ENCODE results near the gene OR51G1.
"Not testable (repeated sequence)": the region's sequence is repeated elsewhere in the genome, so short reads cannot be mapped to it uniquely, and the experiment has no call there.

OR51G1 gene

GRCh38 chr11:4924239-4924638 lies at the start of gene OR51G1:
TSS of gene OR51G1 (minus strand) at chr11:4924339. CDS start at chr11:4924339, 0 bp downstream.
- no peak for DNase-seq

DNA sequence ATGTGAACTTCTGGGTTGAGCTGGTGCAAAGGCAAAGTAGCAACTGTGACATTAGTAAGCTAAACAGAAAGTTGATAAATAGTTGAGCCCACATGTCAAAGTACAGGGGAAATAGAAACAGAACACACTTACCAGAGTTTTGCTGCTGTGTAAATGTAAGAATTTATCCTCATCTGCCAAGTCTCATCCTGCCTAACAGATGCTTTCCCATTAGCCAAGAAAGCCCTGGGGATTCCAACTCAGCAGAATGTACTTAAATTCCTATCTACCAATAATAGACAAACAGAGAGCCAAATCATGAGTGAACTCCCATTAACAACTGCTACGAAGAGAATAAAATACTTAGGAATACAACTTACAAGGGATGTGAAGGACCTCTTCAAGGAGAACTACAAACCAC lies 38.7 kb upstream of the OR51G1 start:
- no peak for DNase-seq

- DNase-seq = no peak
Observed at GRCh38 chr11:4960877-4961276, 36.7 kb upstream of the OR51G1 start.

DNA sequence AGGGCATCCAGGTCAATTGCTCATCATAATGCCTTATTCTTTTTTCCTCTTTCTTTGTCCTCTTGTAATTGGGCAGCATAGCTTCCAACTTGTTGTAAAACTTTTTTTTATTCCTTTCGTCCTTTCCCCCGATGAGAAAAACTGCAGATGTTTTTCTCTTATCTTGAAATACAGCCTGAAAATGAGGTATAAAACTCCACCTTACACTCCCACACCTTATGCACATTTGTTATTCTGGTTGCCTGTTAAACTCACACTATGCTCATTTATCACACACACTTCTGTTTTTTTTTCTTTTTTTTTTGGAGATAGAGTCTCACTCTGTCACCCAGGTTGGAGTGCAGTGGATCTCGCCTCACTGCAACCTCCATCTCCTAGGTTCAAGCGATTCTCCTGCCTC lies 33.3 kb upstream of the OR51G1 start:
- DNase-seq = no peak

DNA sequence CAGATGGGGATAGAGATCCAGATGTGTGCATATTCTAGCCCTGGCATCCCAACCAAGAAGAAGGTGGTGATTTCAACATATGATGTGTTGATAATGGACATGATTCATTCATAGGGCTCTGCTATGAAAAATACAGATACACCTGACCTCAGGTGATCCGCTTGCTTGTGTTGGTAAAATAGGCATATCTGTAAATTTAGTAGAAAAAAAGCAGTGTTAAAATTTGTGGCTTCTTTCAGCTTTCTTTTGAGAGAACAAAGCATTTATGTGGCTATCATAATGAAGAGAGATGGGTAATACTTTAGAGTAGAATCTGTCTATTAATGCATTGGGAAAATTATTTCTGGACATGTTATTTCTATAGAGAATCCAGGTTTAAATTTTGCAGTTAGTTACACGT lies 31.5 kb upstream of the OR51G1 start, which contains the start of gene OR51A2:
TSS of gene OR51A2 (minus strand) at position 101 of the 400 bp plus-strand sequence. CDS start at position 101, 0 bp downstream.
- not testable (repeated sequence) for DNase-seq

- DNase-seq = no peak
Observed at GRCh38 chr11:4947505-4947904, 23.4 kb upstream of the OR51G1 start, which contains the start of gene OR51A4. TSS of gene OR51A4 (minus strand) at chr11:4947605. CDS start at chr11:4947100, 505 bp downstream.

- no peak for DNase-seq
Observed at GRCh38 chr11:4936745-4937144, 12.6 kb upstream of the OR51G1 start.

- no peak for DNase-seq
Observed at GRCh38 chr11:4932751-4933150, 8.6 kb upstream of the OR51G1 start.

DNA sequence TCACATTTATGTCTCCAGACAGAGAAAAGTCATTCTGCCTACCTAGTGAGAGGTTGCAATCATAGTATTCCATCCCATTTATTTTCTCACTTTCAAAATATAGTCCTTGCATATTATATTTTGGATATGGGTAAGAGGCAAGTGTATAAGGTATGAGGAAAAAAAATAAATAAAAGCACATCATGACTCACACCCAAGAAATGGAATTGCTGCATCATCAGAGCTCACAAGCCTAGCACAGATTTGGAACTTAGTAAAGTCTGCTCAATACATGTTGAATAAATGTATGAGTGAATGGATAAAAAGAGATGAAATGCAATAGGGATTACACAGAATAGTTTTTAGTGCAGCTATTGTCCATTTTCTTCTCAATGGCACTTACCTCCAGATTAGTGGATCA lies 2.5 kb upstream of the OR51G1 start:
- no peak for DNase-seq

- no peak for DNase-seq
Observed at GRCh38 chr11:4922304-4922703, 1.8 kb downstream of the OR51G1 start.

DNA sequence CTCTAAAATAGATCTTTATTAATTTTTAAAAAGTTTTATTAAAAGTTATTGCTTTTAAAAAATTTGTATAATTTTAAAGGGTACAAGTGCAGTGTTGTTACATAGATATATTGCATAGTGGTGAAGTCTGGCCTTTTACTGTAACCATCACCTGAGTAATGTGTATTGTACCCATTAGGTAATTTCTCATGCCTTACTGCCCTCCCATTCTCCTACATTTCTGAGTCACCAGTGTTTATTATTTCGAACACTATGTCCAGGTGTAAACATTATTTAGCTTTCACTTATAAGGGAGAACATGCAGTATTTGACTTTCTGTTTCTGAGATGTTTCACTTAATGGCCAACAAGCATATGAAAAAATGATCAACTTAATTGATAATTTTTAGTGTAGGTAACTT lies 2.3 kb downstream of the OR51G1 start:
- DNase-seq = no peak

GRCh38 chr11:4919250-4919649 lies 4.9 kb downstream of the OR51G1 start, which contains the start of gene OR51G2:
TSS of gene OR51G2 (minus strand) at chr11:4919350. CDS start at chr11:4915663, 3,687 bp downstream.
- DNase-seq = no peak

GRCh38 chr11:4916581-4916980 lies 7.6 kb downstream of the OR51G1 start:
- no peak for DNase-seq

DNA sequence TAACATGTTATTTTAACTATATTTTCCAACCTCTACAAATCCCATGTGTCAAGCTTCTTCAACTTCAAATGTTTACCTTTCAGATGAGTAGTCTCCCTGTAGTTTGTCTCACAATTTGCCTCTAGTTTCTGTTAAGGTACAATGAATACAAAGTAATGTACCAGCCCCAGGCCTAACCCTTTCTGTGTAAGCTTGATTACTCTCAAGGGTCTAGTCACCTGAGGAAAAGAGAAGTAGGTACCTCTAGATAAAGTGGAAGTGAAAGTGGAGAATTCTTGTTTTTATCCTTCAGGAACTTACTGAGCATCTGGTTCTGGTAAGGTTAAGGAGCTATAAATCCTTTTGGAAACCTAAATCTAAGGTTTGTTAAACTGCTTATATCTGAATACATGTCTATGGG lies 20.7 kb downstream of the OR51G1 start, which contains the start of gene OR51A7:
TSS of gene OR51A7 (plus strand) at position 300 of the 400 bp plus-strand sequence. CDS start 3,587 bp downstream, outside the sequence.
- DNase-seq = no peak

DNA sequence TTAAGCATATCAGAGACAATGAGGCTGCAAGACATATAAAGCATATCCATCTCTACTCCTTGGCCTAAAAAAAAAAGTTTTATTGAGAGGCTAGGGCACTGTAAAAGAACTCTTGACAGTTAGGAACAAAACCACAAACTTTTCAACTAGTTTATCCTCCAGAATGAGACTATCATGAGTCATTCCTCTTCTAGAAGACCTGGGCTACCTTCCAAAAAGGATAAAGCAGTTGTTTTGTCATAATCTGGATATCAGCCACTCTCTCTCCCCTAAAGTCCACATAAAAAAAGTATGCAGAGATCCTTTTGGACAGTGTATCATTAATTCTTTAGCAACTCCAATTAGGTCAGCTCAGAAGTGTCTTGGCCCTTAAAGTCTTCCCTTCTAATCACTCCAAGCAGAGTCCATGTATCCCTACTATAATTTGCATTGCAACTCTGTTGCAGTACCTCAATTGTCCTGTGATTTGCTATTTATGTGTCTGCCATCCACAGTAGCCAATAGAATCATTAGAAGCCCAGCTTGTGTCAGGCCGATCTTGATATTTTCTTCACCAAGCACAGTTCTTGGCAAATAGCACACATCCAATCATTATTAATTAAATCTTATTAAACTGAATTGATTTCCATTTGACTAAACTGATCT lies 32.0 kb downstream of the OR51G1 start:
- no peak for DNase-seq

DNA sequence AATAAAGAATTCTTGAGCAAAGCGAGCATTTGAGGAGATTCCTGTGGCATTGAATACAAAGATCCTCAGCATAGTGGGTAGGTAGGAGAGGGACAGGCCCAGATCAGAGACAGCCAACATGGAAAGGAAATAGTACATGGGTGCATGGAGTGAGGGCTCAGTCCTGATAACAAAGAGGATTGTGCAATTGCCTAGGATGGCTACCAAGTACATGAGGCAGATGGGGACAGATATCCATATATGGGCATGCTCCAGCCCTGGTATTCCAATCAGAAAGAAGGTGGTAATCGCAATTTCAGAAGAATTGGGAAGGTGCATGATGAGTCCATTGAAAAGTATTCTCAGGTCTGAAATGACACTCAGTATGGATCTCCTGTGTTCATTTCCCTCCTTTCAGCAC lies 33.9 kb downstream of the OR51G1 start:
- DNase-seq = no peak

- DNase-seq = no peak
Observed at GRCh38 chr11:4887591-4887990, 36.5 kb downstream of the OR51G1 start.

DNA sequence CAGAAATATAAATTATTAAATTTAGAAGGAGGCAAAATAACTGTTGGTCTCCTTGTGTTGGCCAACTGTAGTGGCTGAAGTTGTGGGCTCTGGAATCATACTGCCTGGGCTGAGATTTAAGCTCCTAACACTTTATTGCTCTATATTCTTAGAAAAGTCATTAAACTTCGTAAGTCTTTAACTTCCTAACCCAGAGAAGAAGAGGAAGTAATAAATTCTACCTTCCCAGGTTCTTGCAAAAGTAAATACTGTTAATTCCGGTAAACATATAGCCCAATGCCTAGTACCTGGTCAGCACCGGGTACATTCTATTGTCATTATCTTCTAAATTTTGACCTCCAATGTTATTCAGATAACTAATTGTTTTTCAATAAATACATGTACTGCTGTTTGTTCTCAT lies 38.0 kb downstream of the OR51G1 start:
- DNase-seq = no peak

DNA sequence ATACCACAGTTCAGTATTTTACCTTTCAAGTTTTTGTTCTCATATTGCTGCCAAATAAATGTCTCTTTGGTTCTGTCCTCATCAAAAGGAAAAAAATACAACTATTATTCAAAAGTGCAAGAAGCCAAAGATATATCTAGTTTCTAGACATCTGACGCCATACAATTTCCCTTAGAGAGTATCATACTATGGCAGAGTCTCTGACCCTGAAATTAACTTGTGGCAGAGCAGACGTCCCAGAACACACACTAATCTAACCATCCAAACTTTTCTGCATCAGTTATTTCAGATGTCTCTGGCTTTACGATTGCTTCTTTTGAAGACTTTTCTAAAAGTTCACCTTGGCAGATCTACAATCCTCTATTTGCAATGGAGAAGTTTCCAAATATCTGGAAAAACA lies 39.8 kb downstream of the OR51G1 start:
- DNase-seq = no peak

- no peak for DNase-seq
Observed at GRCh38 chr11:4882543-4882942, 41.6 kb downstream of the OR51G1 start.

GRCh38 chr11:4881860-4882500 lies 42.2 kb downstream of the OR51G1 start, which contains the start of gene OR51T1:
TSS of gene OR51T1 (plus strand) at chr11:4881900. CDS start at chr11:4881900, 0 bp downstream.
- no peak for DNase-seq

DNA sequence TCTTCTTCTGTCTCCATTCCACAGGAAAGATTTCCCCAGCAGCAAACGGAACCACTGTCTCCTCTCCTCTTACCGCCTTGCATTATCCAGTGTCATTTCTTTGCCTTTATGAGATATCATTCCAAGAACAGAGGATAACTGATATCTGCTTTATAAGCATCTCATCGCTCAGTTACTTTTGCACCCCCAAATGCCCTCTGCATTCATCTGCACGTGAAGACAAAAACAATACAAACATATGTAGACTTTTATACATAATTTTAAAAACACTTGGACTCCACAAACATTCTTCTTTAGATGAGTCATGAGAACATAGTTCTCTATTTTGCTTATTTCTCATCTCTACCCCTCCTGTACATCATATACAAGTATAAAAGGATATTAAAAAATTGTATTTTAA lies 43.0 kb downstream of the OR51G1 start:
- DNase-seq = no peak

All from CD4-positive, alpha-beta T cell treated with Interleukin-17A for 4 hours (primary cell).